Osteoblast (primary cell): ENCODE measurements around the gene SLC41A2. TPM values are rescaled to one million over a fixed set of nuclear protein-coding genes. Genes with fewer than 3 reads are reported as not detected.

Source experiments
- DNase-seq: peaks from one replicate; pipeline ENCODE4 v3.0.0; 2011; ENCODE audit warnings: low spot score, mixed read lengths; ENCODE audit not compliant: insufficient read length; ENCODE audit errors: missing footprints
- H2AFZ ChIP-seq: 2 replicates; pipeline ENCODE4 v1.6.0; 2011; ENCODE audit warnings: mild to moderate bottlenecking, low read length
- H3K27ac ChIP-seq: 2 replicates; pipeline ENCODE4 v1.5.1; 2011; ENCODE audit warnings: mild to moderate bottlenecking, low read depth, low read length, moderate library complexity
- H3K27me3 ChIP-seq: 2 replicates; pipeline ENCODE4 v1.6.0; 2012; ENCODE audit warnings: mild to moderate bottlenecking, control low read depth, inconsistent platforms, low read length, moderate library complexity; ENCODE audit not compliant: insufficient read depth
- H3K36me3 ChIP-seq: 2 replicates; pipeline ENCODE4 v1.5.1; 2011; ENCODE audit warnings: mild to moderate bottlenecking, low read length, control low read depth, moderate library complexity; ENCODE audit not compliant: insufficient read depth
- H3K4me1 ChIP-seq: 2 replicates; pipeline ENCODE4 v1.5.1; 2011; ENCODE audit warnings: mild to moderate bottlenecking, low read length, control low read depth, moderate library complexity; ENCODE audit not compliant: insufficient read depth
- H3K4me2 ChIP-seq: 2 replicates; pipeline ENCODE4 v1.6.0; 2011; ENCODE audit warnings: mild to moderate bottlenecking, low read length; ENCODE audit not compliant: insufficient read depth
- H3K4me3 ChIP-seq: fragments of 200-600 bp; sonication (generic); 3 replicates; pipeline ENCODE4 v1.5.1; 2012; ENCODE audit warnings: mild to moderate bottlenecking, low read length, inconsistent platforms; ENCODE audit not compliant: insufficient read depth
- H3K79me2 ChIP-seq: 2 replicates; pipeline ENCODE4 v1.6.0; 2012; ENCODE audit warnings: mild to moderate bottlenecking, low read length, control low read depth, inconsistent platforms; ENCODE audit not compliant: insufficient read depth
- H3K9me3 ChIP-seq: 2 replicates; pipeline ENCODE4 v1.5.1; 2011; ENCODE audit warnings: low read depth, low read length, control low read depth
- H4K20me1 ChIP-seq: 2 replicates; pipeline ENCODE4 v1.6.0; 2012; ENCODE audit warnings: mild to moderate bottlenecking, low read length, control low read depth; ENCODE audit not compliant: insufficient read depth
- CTCF ChIP-seq: IDR thresholded peaks from 2 replicates; pipeline ENCODE4 v1.5.1; 2011; ENCODE audit warnings: mild to moderate bottlenecking, low read depth, low read length, moderate library complexity; ENCODE audit errors: extremely low read depth
- total RNA-seq: library from RNA; depleted of rRNA; stranded (reverse); fragments of >200 nt; gene quantifications from 2 replicates; pipeline ENCODE4 v1.2.3, GENCODE V29; 2012

SLC41A2 gene
- total RNA-seq, 1 donor, result 36.6 TPM

GRCh38 chr12:104910196-104910840, 47.8 kb downstream of the SLC41A2 start:
- H3K4me1 ChIP-seq, result peaks cover 7% of the 10 kb centered on the region
- no peak overlapping the region for H3K4me2 ChIP-seq
- H3K27ac ChIP-seq, result peak overlapping the region; percentile 3
- no peaks in the 10 kb centered on the region for H3K36me3 ChIP-seq
- no peak for TF ChIP-seq CTCF
- H3K4me3 ChIP-seq, result no peak overlapping the region
- DNase-seq, result no peak
- no peak overlapping the region for H2AFZ ChIP-seq
- H3K79me2 ChIP-seq, result no peaks in the 10 kb centered on the region
- no peaks in the 10 kb centered on the region for H4K20me1 ChIP-seq
- no peaks in the 10 kb centered on the region for H3K27me3 ChIP-seq
- H3K9me3 ChIP-seq, result no peaks in the 10 kb centered on the region

GRCh38 chr12:104909761-104910160, 48.3 kb downstream of the SLC41A2 start:
- peak; percentile 91 for DNase-seq
- Histone ChIP-seq H3K4me2 (no peak overlapping the region), H3K9me3 (no peaks in the 10 kb centered on the region), H3K27ac (peak overlapping the region; percentile 3), H3K79me2 (no peaks in the 10 kb centered on the region), H3K4me3 (no peak overlapping the region), H2AFZ (no peak overlapping the region), H4K20me1 (no peaks in the 10 kb centered on the region), H3K4me1 (peaks cover 7% of the 10 kb centered on the region), H3K27me3 (no peaks in the 10 kb centered on the region), H3K36me3 (no peaks in the 10 kb centered on the region)
- TF ChIP-seq CTCF, result no peak

Other genes with a start within 250 kb of the SLC41A2 start
- gene NOPCHAP1, start 28.0 kb upstream of the SLC41A2 start, total RNA-seq, result 4.3 and 4.4 TPM in 2 replicates
- gene ALDH1L2, start 126.2 kb upstream of the SLC41A2 start, total RNA-seq, result 55.4 and 63.9 TPM in 2 replicates
- gene WASHC4, start 149.4 kb upstream of the SLC41A2 start, total RNA-seq, result 124 and 131 TPM in 2 replicates